Breast epithelium (tissue), 4 donors: Measurements from ENCODE around the gene TTC7B. TPM values are rescaled to one million over a fixed set of nuclear protein-coding genes. Genes with fewer than 3 reads are reported as not detected.
A peak's percentile ranks its signal among the peaks of the same experiment; 100 is the strongest.

Experiments used
- DNase-seq, 2 donors: peaks; one replicate each; pipeline ENCODE4 v3.0.0-alpha.2; 2019; ENCODE audit warnings: low spot score in 2 of 2
- H3K27ac ChIP-seq, 2 donors: fragments of 200-600 bp; sonication (generic) in 1 of 2; one replicate each; pipeline ENCODE4 v1.5.1; 2016 to 2019; ENCODE audit warnings: mild to moderate bottlenecking in 1 of 2
- H3K27me3 ChIP-seq, 2 donors: fragments of 200-600 bp; sonication (generic) in 1 of 2; one replicate each; pipeline versions ENCODE4 v1.5.1 to v1.6.0; 2017 to 2019; ENCODE audit warnings: control low read depth in 1 of 2, mild to moderate bottlenecking in 1 of 2
- H3K36me3 ChIP-seq: fragments of 200-600 bp; one replicate; pipeline ENCODE4 v1.5.1; 2019
- H3K4me1 ChIP-seq, 2 donors: fragments of 200-600 bp; sonication (generic); one replicate each; pipeline ENCODE4 v1.5.1; 2016 to 2019; ENCODE audit warnings: control low read depth in 1 of 2
- H3K4me3 ChIP-seq, 3 donors: fragments of 200-600 bp; sonication (generic); 1 replicate in 2 of 3; 2 replicates in 1 of 3; pipeline ENCODE4 v1.5.1; 2016 to 2019; ENCODE audit warnings: mild to moderate bottlenecking in 3 of 3, moderate library complexity in 2 of 3
- H3K9me3 ChIP-seq, 2 donors: fragments of 200-600 bp; sonication (generic) in 1 of 2; one replicate each; pipeline ENCODE4 v1.5.1; 2016 to 2019; ENCODE audit warnings: control low read depth in 1 of 2
- CTCF ChIP-seq, 3 donors: fragments of 450-650 bp; IDR thresholded peaks; one replicate each; pipeline ENCODE4 v1.5.1; 2016 to 2017; ENCODE audit warnings: antibody characterized with exemption in 3 of 3, mild to moderate bottlenecking in 3 of 3, moderate library complexity in 3 of 3
- POLR2A ChIP-seq: fragments of 450-650 bp; IDR thresholded peaks from one replicate; pipeline ENCODE4 v1.6.1; 2016; ENCODE audit warnings: antibody characterized with exemption, mild to moderate bottlenecking, moderate library complexity
- POLR2AphosphoS5 ChIP-seq, 3 donors: sonication (generic); formaldehyde crosslinking; IDR thresholded peaks; one replicate each; pipeline ENCODE4 v1.6.1; 2017; ENCODE audit warnings: antibody characterized with exemption in 3 of 3
- intact Hi-C: fragments of 100-400 bp; cut with DNase I; formaldehyde crosslinking; loops from one replicate; pipeline ENCODE4 v1.15.1; 2023; ENCODE audit warnings: low total_unique reads
- total RNA-seq, 3 donors: library from RNA; depleted of rRNA; stranded (reverse); fragments of >200 nt; gene quantifications; one replicate each; pipeline ENCODE4 v1.1.0, GENCODE V29; 2016

TTC7B gene
- total RNA-seq, 3 donors from 2014 or later: 14.0 to 29.1 (median 22.0) TPM

GRCh38 chr14:90572441-90573150 lies 243.6 kb downstream of the TTC7B start:
- H3K4me3 ChIP-seq: no peak overlapping the region
- TF ChIP-seq CTCF (IDR thresholded peaks at IDR 0.05): no peak
- no peak for TF ChIP-seq POLR2A
- TF ChIP-seq POLR2AphosphoS5 (IDR thresholded peaks at IDR 0.05): no peak
- H3K9me3 ChIP-seq: no peaks in the 10 kb centered on the region
- no peaks in the 10 kb centered on the region for H3K27me3 ChIP-seq
- H3K27ac ChIP-seq: no peak overlapping the region
- no peak for DNase-seq
- no peaks in the 10 kb centered on the region for H3K36me3 ChIP-seq
- H3K4me1 ChIP-seq: no peaks in the 10 kb centered on the region
- intact Hi-C loops: no loop called here

- H3K36me3 ChIP-seq: no peaks in the 10 kb centered on the region
Measured at GRCh38 chr14:90571149-90571947, 244.9 kb downstream of the TTC7B start.

GRCh38 chr14:90570461-90570860 lies 245.8 kb downstream of the TTC7B start:
- H3K36me3 ChIP-seq: no peaks in the 10 kb centered on the region

More at GRCh38 chr14:90571149-90571947, 244.9 kb downstream of the TTC7B start:
- H3K27me3 ChIP-seq: no peaks in the 10 kb centered on the region
- no peak for TF ChIP-seq CTCF (IDR thresholded peaks at IDR 0.05)
- no peak for TF ChIP-seq POLR2A
- no peak for TF ChIP-seq POLR2AphosphoS5 (IDR thresholded peaks at IDR 0.05)
- H3K27ac ChIP-seq: no peak overlapping the region
- no peak for DNase-seq
- intact Hi-C loops: no loop called here
- no peak overlapping the region for H3K4me3 ChIP-seq
- no peaks in the 10 kb centered on the region for H3K9me3 ChIP-seq
- H3K4me1 ChIP-seq: no peaks in the 10 kb centered on the region

GRCh38 chr14:90569606-90570387 lies 246.4 kb downstream of the TTC7B start:
- H3K36me3 ChIP-seq: no peaks in the 10 kb centered on the region
- H3K9me3 ChIP-seq: no peaks in the 10 kb centered on the region
- H3K27me3 ChIP-seq: no peaks in the 10 kb centered on the region
- peak overlapping the region in 1 of 2 donors; percentile 48 for H3K27ac ChIP-seq
- H3K4me1 ChIP-seq: no peaks in the 10 kb centered on the region
- TF ChIP-seq POLR2AphosphoS5 (IDR thresholded peaks at IDR 0.05) (no peak), POLR2A (no peak), CTCF (IDR thresholded peaks at IDR 0.05) (no peak)
- intact Hi-C loops: loop anchor here (5.0 kb wide), 1 partner anchor 843 kb away; no protein-coding TSS in a partner anchor
- peak in 1 of 2 donors; percentile 61 for DNase-seq
- no peak overlapping the region for H3K4me3 ChIP-seq

More at GRCh38 chr14:90570461-90570860, 245.8 kb downstream of the TTC7B start:
- TF ChIP-seq CTCF (IDR thresholded peaks at IDR 0.05): no peak
- TF ChIP-seq POLR2AphosphoS5 (IDR thresholded peaks at IDR 0.05): no peak
- TF ChIP-seq POLR2A: no peak
- intact Hi-C loops: no loop called here
- Histone ChIP-seq H3K27me3 (no peaks in the 10 kb centered on the region), H3K27ac (no peak overlapping the region), H3K9me3 (no peaks in the 10 kb centered on the region), H3K4me1 (no peaks in the 10 kb centered on the region), H3K4me3 (no peak overlapping the region)
- DNase-seq: no peak
